ENCODE data around the gene PARL.

The PARL gene

GRCh38 chr3:183911087-183911486 lies 26.4 kb upstream of the PARL start:
- Histone ChIP-seq H3K27ac (ENCODE audit: low read depth, low read length) (no peak overlapping the region), H2BK120ac (ENCODE audit: low read depth, low read length) (no peak overlapping the region), H2BK5ac (ENCODE audit: low read length) (no peak overlapping the region), H4K5ac (ENCODE audit: low read length) (no peak overlapping the region), H3K23ac (ENCODE audit: low read length) (no peak overlapping the region), H3K56ac (ENCODE audit: low read length) (no peak overlapping the region), H3K4me3 (ENCODE audit: low read length) (no peak overlapping the region), H3K79me1 (ENCODE audit: low read length) (no peaks in the 10 kb centered on the region), H4K8ac (ENCODE audit: low read depth, low read length) (no peak overlapping the region), H3K18ac (ENCODE audit: low read length) (no peak overlapping the region), H3K36me3 (ENCODE audit: control insufficient read depth, insufficient read depth, low read length) (no peaks in the 10 kb centered on the region), H3K4me1 (ENCODE audit: control insufficient read depth, low read depth, low read length) (no peaks in the 10 kb centered on the region), H2AK5ac (ENCODE audit: low read length) (no peak overlapping the region), H3K4me2 (ENCODE audit: low read length) (no peak overlapping the region), H3K79me2 (ENCODE audit: control insufficient read depth, insufficient read depth, low read length) (no peaks in the 10 kb centered on the region), H3K4ac (ENCODE audit: low read depth, low read length) (no peak overlapping the region), H2BK15ac (replicated peaks; ENCODE audit: low read depth) (no peak overlapping the region), H3K9ac (ENCODE audit: low read length) (no peak overlapping the region), H3K27me3 (ENCODE audit: insufficient read depth, low read length, poor library complexity) (no peaks in the 10 kb centered on the region)
- WGBS (ENCODE audit: extremely low coverage, insufficient coverage, low lambda C conversion rate), result no CpG with 5 or more reads among the region's 6 CpGs
- no peak for DNase-seq

DNA sequence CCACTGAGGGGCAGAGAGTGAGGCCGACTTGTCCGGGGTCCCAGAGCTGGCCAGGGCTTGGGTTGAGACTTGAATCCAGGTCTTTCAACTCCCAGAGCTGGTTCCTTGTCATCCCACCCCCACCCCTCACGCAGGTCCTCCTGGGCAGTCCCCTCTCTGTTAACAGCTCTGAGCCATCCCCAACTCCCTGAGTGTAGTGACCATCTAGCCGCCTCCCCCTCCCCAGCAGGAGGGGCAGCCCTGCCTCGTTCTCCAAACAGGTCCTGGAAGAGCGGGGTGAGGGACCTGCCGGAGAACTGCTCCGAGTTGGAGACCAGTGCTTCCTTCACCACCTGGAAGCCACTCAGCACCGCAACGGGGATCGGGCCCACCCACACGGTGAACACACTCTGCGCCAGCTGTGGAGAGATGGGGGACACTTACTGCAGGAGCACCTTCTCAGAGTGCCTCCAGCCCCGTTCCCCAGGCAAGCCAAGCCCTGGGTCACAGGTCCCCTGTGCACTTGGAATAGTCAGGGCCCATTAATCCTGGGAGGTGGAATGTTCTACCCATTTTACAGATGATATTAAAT lies 24.4 kb upstream of the PARL start:
- no peak for DNase-seq
- Histone ChIP-seq H3K27me3 (ENCODE audit: insufficient read depth, low read length, poor library complexity) (no peaks in the 10 kb centered on the region), H3K23ac (ENCODE audit: low read length) (no peak overlapping the region), H2BK5ac (ENCODE audit: low read length) (no peak overlapping the region), H3K56ac (ENCODE audit: low read length) (no peak overlapping the region), H3K4ac (ENCODE audit: low read depth, low read length) (no peak overlapping the region), H2AK5ac (ENCODE audit: low read length) (no peak overlapping the region), H2BK120ac (ENCODE audit: low read depth, low read length) (no peak overlapping the region), H3K79me1 (ENCODE audit: low read length) (no peaks in the 10 kb centered on the region), H3K79me2 (ENCODE audit: control insufficient read depth, insufficient read depth, low read length) (no peaks in the 10 kb centered on the region), H3K18ac (ENCODE audit: low read length) (no peak overlapping the region), H3K9ac (ENCODE audit: low read length) (no peak overlapping the region), H3K36me3 (ENCODE audit: control insufficient read depth, insufficient read depth, low read length) (no peaks in the 10 kb centered on the region), H3K4me1 (ENCODE audit: control insufficient read depth, low read depth, low read length) (no peaks in the 10 kb centered on the region), H4K5ac (ENCODE audit: low read length) (no peak overlapping the region), H3K4me3 (ENCODE audit: low read length) (no peak overlapping the region), H3K4me2 (ENCODE audit: low read length) (no peak overlapping the region), H4K8ac (ENCODE audit: low read depth, low read length) (no peak overlapping the region), H3K27ac (ENCODE audit: low read depth, low read length) (no peak overlapping the region), H2BK15ac (replicated peaks; ENCODE audit: low read depth) (no peak overlapping the region)
- no CpG with 5 or more reads among the region's 14 CpGs for WGBS (ENCODE audit: extremely low coverage, insufficient coverage, low lambda C conversion rate)

DNA sequence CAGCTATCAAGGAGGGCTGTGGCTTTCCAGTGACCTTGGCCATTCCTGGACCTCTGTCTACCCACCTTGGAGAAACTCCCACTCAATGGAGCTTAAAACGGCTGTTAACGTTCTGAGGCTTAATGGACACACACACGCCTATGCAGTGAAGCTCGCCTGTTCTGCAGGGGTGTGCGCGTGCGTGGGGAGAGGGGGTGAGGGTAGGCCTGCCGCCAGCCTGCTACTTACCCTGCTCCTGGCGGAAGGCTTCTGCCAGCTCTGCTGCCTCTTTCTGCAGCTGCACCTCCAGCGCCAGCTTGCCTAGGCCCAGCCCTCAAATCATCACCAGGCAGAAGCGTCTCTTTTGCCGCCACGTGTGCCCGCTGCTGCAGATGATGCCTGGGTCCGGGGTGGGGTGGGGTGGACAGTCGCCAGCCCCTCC lies 23.2 kb upstream of the PARL start:
- whole genome bisulfite sequencing (ENCODE audit: extremely low coverage, insufficient coverage, low lambda C conversion rate), result no CpG with 5 or more reads among the region's 16 CpGs

GRCh38 chr3:183907176-183907575 lies 22.5 kb upstream of the PARL start:
- Histone ChIP-seq H3K56ac (ENCODE audit: low read length) (no peak overlapping the region), H3K27me3 (ENCODE audit: insufficient read depth, low read length, poor library complexity) (no peaks in the 10 kb centered on the region), H3K4me3 (ENCODE audit: low read length) (no peak overlapping the region)

More for the DNA sequence above, 23.2 kb upstream of the PARL start:
- Histone ChIP-seq H3K23ac (ENCODE audit: low read length) (no peak overlapping the region), H3K4ac (ENCODE audit: low read depth, low read length) (no peak overlapping the region), H3K27ac (ENCODE audit: low read depth, low read length) (no peak overlapping the region), H2BK120ac (ENCODE audit: low read depth, low read length) (no peak overlapping the region), H3K9ac (ENCODE audit: low read length) (no peak overlapping the region), H3K18ac (ENCODE audit: low read length) (no peak overlapping the region), H2BK15ac (replicated peaks; ENCODE audit: low read depth) (no peak overlapping the region), H3K4me1 (ENCODE audit: control insufficient read depth, low read depth, low read length) (no peaks in the 10 kb centered on the region), H2AK5ac (ENCODE audit: low read length) (no peak overlapping the region), H3K27me3 (ENCODE audit: insufficient read depth, low read length, poor library complexity) (no peaks in the 10 kb centered on the region), H3K4me2 (ENCODE audit: low read length) (no peak overlapping the region), H3K4me3 (ENCODE audit: low read length) (no peak overlapping the region), H3K79me2 (ENCODE audit: control insufficient read depth, insufficient read depth, low read length) (no peaks in the 10 kb centered on the region), H3K36me3 (ENCODE audit: control insufficient read depth, insufficient read depth, low read length) (no peaks in the 10 kb centered on the region), H3K56ac (ENCODE audit: low read length) (no peak overlapping the region), H4K5ac (ENCODE audit: low read length) (no peak overlapping the region), H4K8ac (ENCODE audit: low read depth, low read length) (no peak overlapping the region), H2BK5ac (ENCODE audit: low read length) (no peak overlapping the region), H3K79me1 (ENCODE audit: low read length) (no peaks in the 10 kb centered on the region)
- no peak for DNase-seq

GRCh38 chr3:183906234-183906921 lies 21.7 kb upstream of the PARL start:
- H3K56ac ChIP-seq (ENCODE audit: low read length), result no peak overlapping the region
- no peaks in the 10 kb centered on the region for H3K79me1 ChIP-seq (ENCODE audit: low read length)
- H2BK15ac ChIP-seq (replicated peaks; ENCODE audit: low read depth), result no peak overlapping the region
- no peaks in the 10 kb centered on the region for H3K4me1 ChIP-seq (ENCODE audit: control insufficient read depth, low read depth, low read length)
- H2AK5ac ChIP-seq (ENCODE audit: low read length), result no peak overlapping the region
- no CpG with 5 or more reads among the region's 13 CpGs for WGBS (ENCODE audit: extremely low coverage, insufficient coverage, low lambda C conversion rate)
- no peak overlapping the region for H3K23ac ChIP-seq (ENCODE audit: low read length)
- DNase-seq, result no peak
- H3K27ac ChIP-seq (ENCODE audit: low read depth, low read length), result no peak overlapping the region
- no peak overlapping the region for H4K5ac ChIP-seq (ENCODE audit: low read length)
- H3K4me2 ChIP-seq (ENCODE audit: low read length), result no peak overlapping the region
- no peak overlapping the region for H3K4ac ChIP-seq (ENCODE audit: low read depth, low read length)
- H3K18ac ChIP-seq (ENCODE audit: low read length), result no peak overlapping the region
- no peak overlapping the region for H2BK5ac ChIP-seq (ENCODE audit: low read length)
- H4K8ac ChIP-seq (ENCODE audit: low read depth, low read length), result no peak overlapping the region
- H3K9ac ChIP-seq (ENCODE audit: low read length), result no peak overlapping the region
- no peaks in the 10 kb centered on the region for H3K36me3 ChIP-seq (ENCODE audit: control insufficient read depth, insufficient read depth, low read length)
- no peaks in the 10 kb centered on the region for H3K27me3 ChIP-seq (ENCODE audit: insufficient read depth, low read length, poor library complexity)
- no peak overlapping the region for H2BK120ac ChIP-seq (ENCODE audit: low read depth, low read length)
- H3K79me2 ChIP-seq (ENCODE audit: control insufficient read depth, insufficient read depth, low read length), result no peaks in the 10 kb centered on the region
- H3K4me3 ChIP-seq (ENCODE audit: low read length), result no peak overlapping the region

More at GRCh38 chr3:183907176-183907575, 22.5 kb upstream of the PARL start:
- Histone ChIP-seq H4K5ac (ENCODE audit: low read length) (no peak overlapping the region), H3K18ac (ENCODE audit: low read length) (no peak overlapping the region), H2AK5ac (ENCODE audit: low read length) (no peak overlapping the region), H3K79me2 (ENCODE audit: control insufficient read depth, insufficient read depth, low read length) (no peaks in the 10 kb centered on the region), H3K9ac (ENCODE audit: low read length) (no peak overlapping the region), H3K23ac (ENCODE audit: low read length) (no peak overlapping the region), H3K79me1 (ENCODE audit: low read length) (no peaks in the 10 kb centered on the region), H3K4me1 (ENCODE audit: control insufficient read depth, low read depth, low read length) (no peaks in the 10 kb centered on the region), H2BK15ac (replicated peaks; ENCODE audit: low read depth) (no peak overlapping the region), H3K27ac (ENCODE audit: low read depth, low read length) (no peak overlapping the region), H3K36me3 (ENCODE audit: control insufficient read depth, insufficient read depth, low read length) (no peaks in the 10 kb centered on the region), H3K4ac (ENCODE audit: low read depth, low read length) (no peak overlapping the region), H3K4me2 (ENCODE audit: low read length) (no peak overlapping the region), H4K8ac (ENCODE audit: low read depth, low read length) (no peak overlapping the region), H2BK120ac (ENCODE audit: low read depth, low read length) (no peak overlapping the region), H2BK5ac (ENCODE audit: low read length) (no peak overlapping the region)
- DNase-seq, result no peak
- no CpG with 5 or more reads among the region's 6 CpGs for WGBS (ENCODE audit: extremely low coverage, insufficient coverage, low lambda C conversion rate)

Measured in mesendoderm (in vitro differentiated cells).